OCI-LY1 (cell line): ENCODE measurements around the gene KIF4A.

Source experiments
- H2AFZ ChIP-seq: fragments of 200-600 bp; sonication (generic), shearing (Covaris generic); 2 replicates; pipeline ENCODE4 v1.6.0; 2014; ENCODE audit warnings: antibody characterized with exemption, mild to moderate bottlenecking, low read length
- H3F3A ChIP-seq: fragments of 200-600 bp; sonication (generic), shearing (Covaris generic); 2 replicates; pipeline ENCODE4 v1.6.0; 2014; ENCODE audit warnings: mild to moderate bottlenecking, antibody characterized with exemption, low read length, moderate library complexity; ENCODE audit not compliant: insufficient read depth
- H3K27ac ChIP-seq: fragments of 200-600 bp; sonication (generic); 2 replicates; pipeline ENCODE4 v1.5.1; 2014; ENCODE audit warnings: low read length, mixed run types, mild to moderate bottlenecking, low read depth; ENCODE audit not compliant: poor library complexity, severe bottlenecking
- H3K27me3 ChIP-seq: fragments of 200-600 bp; sonication (generic); 2 replicates; pipeline ENCODE4 v1.6.0; 2014; ENCODE audit warnings: antibody characterized with exemption, mild to moderate bottlenecking, low read length, moderate library complexity; ENCODE audit not compliant: insufficient read depth
- H3K36me3 ChIP-seq: fragments of 200-600 bp; sonication (generic); 2 replicates; pipeline ENCODE4 v1.6.1; 2014; ENCODE audit warnings: mild to moderate bottlenecking, antibody characterized with exemption, low read length, moderate library complexity, mixed read lengths; ENCODE audit not compliant: insufficient read depth
- H3K4me1 ChIP-seq: fragments of 200-600 bp; sonication (generic); 2 replicates; pipeline ENCODE4 v1.5.1; 2014; ENCODE audit warnings: mild to moderate bottlenecking, low read length, moderate library complexity; ENCODE audit not compliant: insufficient read depth, severe bottlenecking
- H3K4me2 ChIP-seq: fragments of 200-600 bp; sonication (generic), shearing (Covaris generic); 2 replicates; pipeline ENCODE4 v1.6.1; 2014; ENCODE audit warnings: low read length
- H3K4me3 ChIP-seq: fragments of 200-600 bp; sonication (generic); 2 replicates; pipeline ENCODE4 v1.5.1; 2014; ENCODE audit warnings: low read length, low read depth, mild to moderate bottlenecking, mixed read lengths; ENCODE audit not compliant: poor library complexity, severe bottlenecking
- H3K79me2 ChIP-seq: fragments of 200-600 bp; shearing (Covaris generic); 2 replicates; pipeline ENCODE4 v1.6.1; 2016; ENCODE audit warnings: mixed run types, low read length, mixed read lengths; ENCODE audit not compliant: insufficient read depth
- H3K9ac ChIP-seq: fragments of 200-600 bp; sonication (generic), shearing (Covaris generic); 2 replicates; pipeline ENCODE4 v1.6.1; 2014; ENCODE audit warnings: mild to moderate bottlenecking, low read length, mixed read lengths
- H3K9me2 ChIP-seq: fragments of 200-600 bp; sonication (generic), shearing (Covaris generic); 2 replicates; pipeline ENCODE4 v1.6.1; 2014; ENCODE audit warnings: low read depth, mild to moderate bottlenecking, low read length, mixed read lengths
- H3K9me3 ChIP-seq: fragments of 200-600 bp; shearing (Covaris generic); 2 replicates; pipeline ENCODE4 v1.6.1; 2014; ENCODE audit warnings: low read length, mixed read lengths
- H4K20me1 ChIP-seq: fragments of 200-600 bp; sonication (generic), shearing (Covaris generic); 2 replicates; pipeline ENCODE4 v1.6.0; 2016; ENCODE audit warnings: mild to moderate bottlenecking, low read length; ENCODE audit not compliant: insufficient read depth
- CTCF ChIP-seq: fragments of 200-600 bp; sonication (generic), shearing (Covaris generic); IDR thresholded peaks from 2 replicates; pipeline ENCODE4 v1.5.1; 2017; ENCODE audit warnings: mild to moderate bottlenecking, antibody characterized with exemption, low read length, moderate library complexity, mixed read lengths
- EZH2 ChIP-seq: fragments of 200-600 bp; sonication (generic), shearing (Covaris generic); IDR thresholded peaks from 2 replicates; pipeline ENCODE4 v1.8.0; 2017; ENCODE audit warnings: borderline replicate concordance, mixed run types, mild to moderate bottlenecking, antibody characterized with exemption, low read length, moderate library complexity, mixed read lengths

KIF4A gene

GRCh38 chrX:70411475-70411874 lies 121.6 kb downstream of the KIF4A start:
- Histone ChIP-seq H4K20me1 (no peaks in the 10 kb centered on the region), H3K4me3 (no peak overlapping the region), H3K9ac (no peak overlapping the region), H3K79me2 (no peaks in the 10 kb centered on the region), H3K9me3 (no peaks in the 10 kb centered on the region), H3K4me2 (no peak overlapping the region), H2AFZ (no peak overlapping the region), H3K4me1 (no peaks in the 10 kb centered on the region), H3F3A (no peaks in the 10 kb centered on the region), H3K27me3 (no peaks in the 10 kb centered on the region), H3K27ac (no peak overlapping the region), H3K9me2 (no peaks in the 10 kb centered on the region), H3K36me3 (peaks cover 18% of the 10 kb centered on the region)
- TF ChIP-seq CTCF (no peak), EZH2 (no peak)

GRCh38 chrX:70421618-70422017 lies 131.7 kb downstream of the KIF4A start:
- TF ChIP-seq EZH2 (no peak), CTCF (no peak)
- no peak overlapping the region for H3K4me2 ChIP-seq
- H3K4me1 ChIP-seq: no peaks in the 10 kb centered on the region
- H3K36me3 ChIP-seq: peaks cover 23% of the 10 kb centered on the region
- no peak overlapping the region for H3K9ac ChIP-seq
- H3K4me3 ChIP-seq: no peak overlapping the region
- no peaks in the 10 kb centered on the region for H4K20me1 ChIP-seq
- H3K9me2 ChIP-seq: no peaks in the 10 kb centered on the region
- no peaks in the 10 kb centered on the region for H3K79me2 ChIP-seq
- no peaks in the 10 kb centered on the region for H3K27me3 ChIP-seq
- no peaks in the 10 kb centered on the region for H3F3A ChIP-seq
- H3K9me3 ChIP-seq: no peaks in the 10 kb centered on the region
- no peak overlapping the region for H2AFZ ChIP-seq
- no peak overlapping the region for H3K27ac ChIP-seq

GRCh38 chrX:70422851-70423341 lies 133.0 kb downstream of the KIF4A start, which contains the start of gene GDPD2:
Gene GDPD2 (plus strand): TSS chrX:70423314. CDS start chrX:70424985, 1,671 bp downstream.
- no peaks in the 10 kb centered on the region for H3K9me2 ChIP-seq
- H3K9ac ChIP-seq: no peak within 1 kb of the TSS
- H3K9me3 ChIP-seq: no peaks in the 10 kb centered on the region
- H3K4me3 ChIP-seq: no peak within 1 kb of the TSS
- peaks cover 23% of the 10 kb centered on the region for H3K36me3 ChIP-seq
- H3K4me2 ChIP-seq: no peak within 1 kb of the TSS
- H3K27ac ChIP-seq: no peak within 1 kb of the TSS
- H4K20me1 ChIP-seq: no peaks in the 10 kb centered on the region
- H3K4me1 ChIP-seq: no peaks in the 10 kb centered on the region
- TF ChIP-seq CTCF (peak; percentile 29; the same call in 1 of the 2 replicates), EZH2 (no peak)
- no peaks in the 10 kb centered on the region for H3F3A ChIP-seq
- H2AFZ ChIP-seq: no peak within 1 kb of the TSS
- no peaks in the 10 kb centered on the region for H3K27me3 ChIP-seq
- no peaks in the 10 kb centered on the region for H3K79me2 ChIP-seq
